ENCODE measurements around the gene ANKRD40CL. TPM values are rescaled to one million over a fixed set of nuclear protein-coding genes. Genes with fewer than 3 reads are reported as not detected.

Gene ANKRD40CL
- total and polyA plus RNA-seq, 7 donors = not detected

DNA sequence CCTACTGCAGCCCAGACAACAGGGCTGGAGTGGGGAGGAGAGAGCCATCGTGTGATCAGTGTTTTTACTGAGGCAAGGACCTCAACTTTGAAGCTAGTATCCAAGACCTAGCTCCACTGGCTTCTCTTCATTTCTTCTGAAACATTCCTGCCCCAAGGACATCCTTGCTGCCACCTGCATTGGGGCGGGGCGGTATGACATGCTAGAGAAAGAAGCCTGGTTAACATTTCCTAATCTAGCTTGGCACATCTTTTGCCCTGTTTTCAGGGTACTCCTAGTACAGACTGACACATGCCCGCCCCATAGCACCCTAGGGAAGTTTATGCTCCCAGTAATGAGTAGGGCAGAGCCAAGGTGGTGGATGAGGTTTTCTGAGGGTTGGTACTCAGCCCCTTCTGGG is 17.8 kb upstream of the ANKRD40CL start:
- 67 to 81% (median 74%) methylated on average over 4 of the region's 4 CpGs for WGBS, 3 donors
- intact Hi-C loops (cut with DNase I) = no loop called here
- no peaks in the 10 kb centered on the region for H3K27me3 ChIP-seq (ENCODE audit: insufficient read depth in 3 of 3, low read length in 2 of 3)
- H3K4me1 ChIP-seq = no peaks in the 10 kb centered on the region
- H3K4me3 ChIP-seq = no peak overlapping the region
- TF ChIP-seq, protein P1, sequence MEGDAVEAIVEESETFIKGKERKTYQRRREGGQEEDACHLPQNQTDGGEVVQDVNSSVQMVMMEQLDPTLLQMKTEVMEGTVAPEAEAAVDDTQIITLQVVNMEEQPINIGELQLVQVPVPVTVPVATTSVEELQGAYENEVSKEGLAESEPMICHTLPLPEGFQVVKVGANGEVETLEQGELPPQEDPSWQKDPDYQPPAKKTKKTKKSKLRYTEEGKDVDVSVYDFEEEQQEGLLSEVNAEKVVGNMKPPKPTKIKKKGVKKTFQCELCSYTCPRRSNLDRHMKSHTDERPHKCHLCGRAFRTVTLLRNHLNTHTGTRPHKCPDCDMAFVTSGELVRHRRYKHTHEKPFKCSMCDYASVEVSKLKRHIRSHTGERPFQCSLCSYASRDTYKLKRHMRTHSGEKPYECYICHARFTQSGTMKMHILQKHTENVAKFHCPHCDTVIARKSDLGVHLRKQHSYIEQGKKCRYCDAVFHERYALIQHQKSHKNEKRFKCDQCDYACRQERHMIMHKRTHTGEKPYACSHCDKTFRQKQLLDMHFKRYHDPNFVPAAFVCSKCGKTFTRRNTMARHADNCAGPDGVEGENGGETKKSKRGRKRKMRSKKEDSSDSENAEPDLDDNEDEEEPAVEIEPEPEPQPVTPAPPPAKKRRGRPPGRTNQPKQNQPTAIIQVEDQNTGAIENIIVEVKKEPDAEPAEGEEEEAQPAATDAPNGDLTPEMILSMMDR (IDR thresholded peaks at IDR 0.05) = no peak
- no peak overlapping the region for H3K27ac ChIP-seq
- H3K36me3 ChIP-seq (ENCODE audit: insufficient read depth in 1 of 2, low read depth in 1 of 2) = no peaks in the 10 kb centered on the region
- H3K9me3 ChIP-seq = no peaks in the 10 kb centered on the region
- no peak for ATAC-seq
- no peak for DNase-seq

DNA sequence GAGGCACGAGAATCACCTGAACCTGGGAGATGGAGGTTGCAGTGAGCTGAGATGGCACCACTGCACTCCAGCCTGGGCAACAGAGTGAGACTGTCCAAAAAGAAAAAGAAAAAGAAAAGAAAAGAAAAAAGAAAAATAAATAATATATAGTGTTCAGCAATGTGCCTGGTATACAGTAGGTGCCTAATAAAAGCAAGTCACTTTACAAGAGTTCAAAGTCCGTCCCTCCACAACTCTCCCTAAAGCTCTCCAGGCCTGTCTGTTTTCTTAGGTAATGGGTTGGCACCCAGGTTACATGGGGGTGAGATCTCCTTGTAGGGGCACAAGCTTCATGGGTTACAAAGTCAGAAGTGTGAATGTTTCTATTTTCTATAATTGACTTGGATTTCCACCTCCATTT is 16.6 kb upstream of the ANKRD40CL start:
- Histone ChIP-seq H3K27me3 (ENCODE audit: insufficient read depth in 3 of 3, low read length in 2 of 3) (no peaks in the 10 kb centered on the region), H3K27ac (no peak overlapping the region), H3K4me1 (no peaks in the 10 kb centered on the region), H3K36me3 (ENCODE audit: insufficient read depth in 1 of 2, low read depth in 1 of 2) (no peaks in the 10 kb centered on the region), H3K9me3 (no peaks in the 10 kb centered on the region), H3K4me3 (no peak overlapping the region)
- intact Hi-C loops (cut with DNase I) = loop anchor here (1.0 to 5.0 kb wide), 4 partner anchors 58 to 173 kb away; no protein-coding TSS in a partner anchor
- ATAC-seq (no peak), DNase-seq (no peak)
- TF ChIP-seq, protein P1 (IDR thresholded peaks at IDR 0.05) = no peak
- WGBS, 3 donors = 90 to 96% (median 93%) methylated on average over 2 of the region's 2 CpGs

DNA sequence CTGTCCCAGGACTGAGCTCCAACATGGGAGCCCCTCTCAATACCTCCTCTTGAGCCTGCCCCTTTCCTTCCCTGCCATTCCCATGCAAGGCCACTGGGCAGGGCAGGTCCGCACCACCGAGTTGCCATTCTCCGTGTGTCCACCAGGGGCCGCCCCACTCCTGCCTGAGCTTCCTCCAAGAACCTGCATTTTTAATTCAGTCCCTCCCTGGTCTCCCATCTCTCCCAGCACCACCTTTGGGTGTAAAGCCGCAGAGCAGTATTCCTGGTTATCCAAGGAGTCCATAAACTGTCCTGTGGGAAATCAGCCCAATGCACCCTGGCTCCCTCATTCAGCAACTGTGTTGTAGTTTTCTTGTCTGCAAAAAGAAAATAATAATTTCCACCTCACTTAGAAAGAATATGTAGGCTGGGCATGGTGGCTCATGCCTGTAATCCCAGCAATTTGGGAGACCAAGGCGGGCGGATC is 15.9 kb upstream of the ANKRD40CL start:
- no peak overlapping the region for H3K27ac ChIP-seq
- no peaks in the 10 kb centered on the region for H3K9me3 ChIP-seq
- H3K4me1 ChIP-seq = no peaks in the 10 kb centered on the region
- TF ChIP-seq, protein P1 (IDR thresholded peaks at IDR 0.05) = peak; percentile 96
- ATAC-seq (peak; percentile 93 to 96 (median 95)), DNase-seq (peak; percentile 82 to 91)
- H3K36me3 ChIP-seq (ENCODE audit: insufficient read depth in 1 of 2, low read depth in 1 of 2) = no peaks in the 10 kb centered on the region
- 20 to 22% (median 20%) methylated on average over 7 of the region's 7 CpGs for WGBS, 3 donors
- no peaks in the 10 kb centered on the region for H3K27me3 ChIP-seq (ENCODE audit: insufficient read depth in 3 of 3, low read length in 2 of 3)
- intact Hi-C loops (cut with DNase I) = loop anchor here (1.0 to 5.0 kb wide), 4 partner anchors 59 to 174 kb away; no protein-coding TSS in a partner anchor
- no peak overlapping the region for H3K4me3 ChIP-seq

DNA sequence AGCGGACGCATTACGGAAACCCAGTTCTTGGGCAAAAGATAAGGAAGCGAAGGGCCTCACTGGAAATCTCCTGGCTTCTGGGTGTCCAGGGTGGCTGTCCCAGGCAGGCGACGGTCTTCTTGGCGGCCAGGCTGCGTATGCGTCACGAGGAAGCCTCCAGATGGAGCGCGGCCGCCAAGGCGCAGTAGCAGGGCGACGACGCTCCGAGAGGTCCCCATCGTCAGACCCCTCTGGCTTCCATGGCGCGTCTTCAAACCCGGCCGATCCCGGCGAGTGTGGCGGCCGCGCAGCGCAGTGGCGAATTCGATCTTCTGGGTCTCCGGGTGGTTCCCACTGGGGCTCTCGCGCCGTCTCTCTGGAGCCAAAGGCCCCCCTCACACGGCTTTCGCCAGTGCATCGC is 13.8 kb upstream of the ANKRD40CL start:
- Histone ChIP-seq H3K36me3 (ENCODE audit: insufficient read depth in 1 of 2, low read depth in 1 of 2) (no peaks in the 10 kb centered on the region), H3K27me3 (ENCODE audit: insufficient read depth in 3 of 3, low read length in 2 of 3) (no peaks in the 10 kb centered on the region), H3K4me1 (no peaks in the 10 kb centered on the region), H3K27ac (no peak overlapping the region), H3K4me3 (peak overlapping the region; percentile 50), H3K9me3 (no peaks in the 10 kb centered on the region)
- TF ChIP-seq, protein P1 (IDR thresholded peaks at IDR 0.05) = no peak
- 33 to 45% (median 35%) methylated on average over 34 to 38 of the region's 38 CpGs for WGBS, 3 donors
- intact Hi-C loops (cut with DNase I) = loop anchor here in 1 of 2 donors (5.0 kb wide), 2 partner anchors 61 to 176 kb away; no protein-coding TSS in a partner anchor
- peak in 3 of 4 donors; percentile 29 to 52 (median 49) for ATAC-seq
- DNase-seq = peak in 1 of 2 donors; percentile 60
